Measurements from ENCODE around the gene PRDM5.

GRCh38 chr4:120920666-120921065 lies 1.9 kb downstream of the PRDM5 start:
- TF ChIP-seq CTCF (IDR thresholded peaks at IDR 0.05; ENCODE audit: poor library complexity, severe bottlenecking), result no peak
- no peak for TF ChIP-seq EZH2 (IDR thresholded peaks at IDR 0.05; ENCODE audit: borderline replicate concordance, insufficient read depth, low read length, poor library complexity, severe bottlenecking)
- TF ChIP-seq RAD21 (conservative IDR thresholded peaks at IDR 0.05), result no peak
- no peak for TF ChIP-seq TAF1 (IDR thresholded peaks at IDR 0.05; ENCODE audit: low read depth)
- no peak for TF ChIP-seq POLR2AphosphoS5 (IDR thresholded peaks at IDR 0.05)
- TF ChIP-seq MXI1 (conservative IDR thresholded peaks at IDR 0.05; ENCODE audit: poor library complexity, severe bottlenecking), result no peak
- no peak for TF ChIP-seq REST (IDR thresholded peaks at IDR 0.05; ENCODE audit: borderline replicate concordance)
- TF ChIP-seq SMC3 (conservative IDR thresholded peaks at IDR 0.05; ENCODE audit: poor library complexity), result no peak
- no peak for TF ChIP-seq EP300 (conservative IDR thresholded peaks at IDR 0.05; ENCODE audit: poor library complexity, severe bottlenecking)
